ENCODE measurements around the gene PIK3R3. TPM values are rescaled to one million over a fixed set of nuclear protein-coding genes. Genes with fewer than 3 reads are reported as not detected.

PIK3R3 gene
- total and polyA plus RNA-seq, 9 of the 15 experiments (the other 6 are each of a cell fraction or from before 2014, with no cell fraction given) = 1.4 to 7.7 (median 4.6) TPM

DNA sequence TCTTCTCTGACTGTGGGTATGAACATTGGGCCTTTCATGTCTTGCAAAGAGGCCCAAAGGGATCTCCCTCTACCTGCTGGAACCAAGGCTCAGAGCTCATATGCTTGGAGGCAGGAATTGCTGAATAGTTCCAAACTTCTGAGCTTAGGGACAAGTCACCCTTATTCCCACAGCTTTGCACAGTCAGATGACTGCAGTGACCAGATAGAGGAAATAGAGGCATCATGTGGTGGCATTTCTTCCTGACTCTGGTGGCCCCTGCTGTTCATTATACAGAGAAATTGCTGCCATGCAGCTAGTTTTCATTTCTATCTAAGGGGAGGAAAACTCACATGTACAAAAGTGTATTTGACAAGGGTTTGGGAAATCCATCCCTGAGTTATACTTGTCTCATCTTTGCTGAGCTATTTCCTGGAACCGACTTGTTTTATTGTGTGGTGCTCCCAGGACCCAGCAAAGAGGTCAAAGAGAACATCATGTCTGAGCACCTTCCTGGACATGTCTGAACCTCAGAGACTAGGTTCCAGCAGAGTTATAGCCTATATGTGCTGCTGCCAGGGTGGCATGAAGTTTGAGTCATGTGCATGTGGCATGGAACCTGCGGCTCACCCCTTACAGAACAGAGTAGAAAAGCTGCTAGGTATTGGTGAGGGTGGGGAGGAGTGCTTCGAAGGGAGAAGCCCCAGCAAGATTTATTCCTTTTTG lies 131.2 kb downstream of the PIK3R3 start (continued):
- TF ChIP-seq, protein P1, sequence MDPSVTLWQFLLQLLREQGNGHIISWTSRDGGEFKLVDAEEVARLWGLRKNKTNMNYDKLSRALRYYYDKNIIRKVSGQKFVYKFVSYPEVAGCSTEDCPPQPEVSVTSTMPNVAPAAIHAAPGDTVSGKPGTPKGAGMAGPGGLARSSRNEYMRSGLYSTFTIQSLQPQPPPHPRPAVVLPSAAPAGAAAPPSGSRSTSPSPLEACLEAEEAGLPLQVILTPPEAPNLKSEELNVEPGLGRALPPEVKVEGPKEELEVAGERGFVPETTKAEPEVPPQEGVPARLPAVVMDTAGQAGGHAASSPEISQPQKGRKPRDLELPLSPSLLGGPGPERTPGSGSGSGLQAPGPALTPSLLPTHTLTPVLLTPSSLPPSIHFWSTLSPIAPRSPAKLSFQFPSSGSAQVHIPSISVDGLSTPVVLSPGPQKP (CRISPR knock-in tag; IDR thresholded peaks at IDR 0.05) = no peak
- TF ChIP-seq, protein P2, sequence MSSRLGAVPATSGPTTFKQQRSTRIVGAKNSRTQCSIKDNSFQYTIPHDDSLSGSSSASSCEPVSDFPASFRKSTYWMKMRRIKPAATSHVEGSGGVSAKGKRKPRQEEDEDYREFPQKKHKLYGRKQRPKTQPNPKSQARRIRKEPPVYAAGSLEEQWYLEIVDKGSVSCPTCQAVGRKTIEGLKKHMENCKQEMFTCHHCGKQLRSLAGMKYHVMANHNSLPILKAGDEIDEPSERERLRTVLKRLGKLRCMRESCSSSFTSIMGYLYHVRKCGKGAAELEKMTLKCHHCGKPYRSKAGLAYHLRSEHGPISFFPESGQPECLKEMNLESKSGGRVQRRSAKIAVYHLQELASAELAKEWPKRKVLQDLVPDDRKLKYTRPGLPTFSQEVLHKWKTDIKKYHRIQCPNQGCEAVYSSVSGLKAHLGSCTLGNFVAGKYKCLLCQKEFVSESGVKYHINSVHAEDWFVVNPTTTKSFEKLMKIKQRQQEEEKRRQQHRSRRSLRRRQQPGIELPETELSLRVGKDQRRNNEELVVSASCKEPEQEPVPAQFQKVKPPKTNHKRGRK (tag; IDR thresholded peaks at IDR 0.05) = no peak
- peak in 1 of 2 experiments; percentile 45; a peak in 2 of 4 replicates for TF ChIP-seq RAD21 (CRISPR knock-in tag; conservative IDR thresholded peaks at IDR 0.05 in 1 of 2, IDR thresholded peaks at IDR 0.05 in 1 of 2)
- TF ChIP-seq CXXC5 (CRISPR knock-in tag; IDR thresholded peaks at IDR 0.05) = no peak
- TF ChIP-seq, protein P3, sequence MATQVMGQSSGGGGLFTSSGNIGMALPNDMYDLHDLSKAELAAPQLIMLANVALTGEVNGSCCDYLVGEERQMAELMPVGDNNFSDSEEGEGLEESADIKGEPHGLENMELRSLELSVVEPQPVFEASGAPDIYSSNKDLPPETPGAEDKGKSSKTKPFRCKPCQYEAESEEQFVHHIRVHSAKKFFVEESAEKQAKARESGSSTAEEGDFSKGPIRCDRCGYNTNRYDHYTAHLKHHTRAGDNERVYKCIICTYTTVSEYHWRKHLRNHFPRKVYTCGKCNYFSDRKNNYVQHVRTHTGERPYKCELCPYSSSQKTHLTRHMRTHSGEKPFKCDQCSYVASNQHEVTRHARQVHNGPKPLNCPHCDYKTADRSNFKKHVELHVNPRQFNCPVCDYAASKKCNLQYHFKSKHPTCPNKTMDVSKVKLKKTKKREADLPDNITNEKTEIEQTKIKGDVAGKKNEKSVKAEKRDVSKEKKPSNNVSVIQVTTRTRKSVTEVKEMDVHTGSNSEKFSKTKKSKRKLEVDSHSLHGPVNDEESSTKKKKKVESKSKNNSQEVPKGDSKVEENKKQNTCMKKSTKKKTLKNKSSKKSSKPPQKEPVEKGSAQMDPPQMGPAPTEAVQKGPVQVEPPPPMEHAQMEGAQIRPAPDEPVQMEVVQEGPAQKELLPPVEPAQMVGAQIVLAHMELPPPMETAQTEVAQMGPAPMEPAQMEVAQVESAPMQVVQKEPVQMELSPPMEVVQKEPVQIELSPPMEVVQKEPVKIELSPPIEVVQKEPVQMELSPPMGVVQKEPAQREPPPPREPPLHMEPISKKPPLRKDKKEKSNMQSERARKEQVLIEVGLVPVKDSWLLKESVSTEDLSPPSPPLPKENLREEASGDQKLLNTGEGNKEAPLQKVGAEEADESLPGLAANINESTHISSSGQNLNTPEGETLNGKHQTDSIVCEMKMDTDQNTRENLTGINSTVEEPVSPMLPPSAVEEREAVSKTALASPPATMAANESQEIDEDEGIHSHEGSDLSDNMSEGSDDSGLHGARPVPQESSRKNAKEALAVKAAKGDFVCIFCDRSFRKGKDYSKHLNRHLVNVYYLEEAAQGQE (IDR thresholded peaks at IDR 0.05; ENCODE audit: borderline replicate concordance) = peak; percentile 15; the same call in 1 of the 2 replicates
- TF ChIP-seq, protein P3 (CRISPR knock-in tag; IDR thresholded peaks at IDR 0.05; ENCODE audit: low read depth) = no peak
- TF ChIP-seq, protein P4, sequence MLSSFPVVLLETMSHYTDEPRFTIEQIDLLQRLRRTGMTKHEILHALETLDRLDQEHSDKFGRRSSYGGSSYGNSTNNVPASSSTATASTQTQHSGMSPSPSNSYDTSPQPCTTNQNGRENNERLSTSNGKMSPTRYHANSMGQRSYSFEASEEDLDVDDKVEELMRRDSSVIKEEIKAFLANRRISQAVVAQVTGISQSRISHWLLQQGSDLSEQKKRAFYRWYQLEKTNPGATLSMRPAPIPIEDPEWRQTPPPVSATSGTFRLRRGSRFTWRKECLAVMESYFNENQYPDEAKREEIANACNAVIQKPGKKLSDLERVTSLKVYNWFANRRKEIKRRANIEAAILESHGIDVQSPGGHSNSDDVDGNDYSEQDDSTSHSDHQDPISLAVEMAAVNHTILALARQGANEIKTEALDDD (IDR thresholded peaks at IDR 0.05) = no peak

Data from K562 (cell line).